ENCODE results near the gene AFDN. TPM values are rescaled to one million over a fixed set of nuclear protein-coding genes. Genes with fewer than 3 reads are reported as not detected.

The AFDN gene, protein sequence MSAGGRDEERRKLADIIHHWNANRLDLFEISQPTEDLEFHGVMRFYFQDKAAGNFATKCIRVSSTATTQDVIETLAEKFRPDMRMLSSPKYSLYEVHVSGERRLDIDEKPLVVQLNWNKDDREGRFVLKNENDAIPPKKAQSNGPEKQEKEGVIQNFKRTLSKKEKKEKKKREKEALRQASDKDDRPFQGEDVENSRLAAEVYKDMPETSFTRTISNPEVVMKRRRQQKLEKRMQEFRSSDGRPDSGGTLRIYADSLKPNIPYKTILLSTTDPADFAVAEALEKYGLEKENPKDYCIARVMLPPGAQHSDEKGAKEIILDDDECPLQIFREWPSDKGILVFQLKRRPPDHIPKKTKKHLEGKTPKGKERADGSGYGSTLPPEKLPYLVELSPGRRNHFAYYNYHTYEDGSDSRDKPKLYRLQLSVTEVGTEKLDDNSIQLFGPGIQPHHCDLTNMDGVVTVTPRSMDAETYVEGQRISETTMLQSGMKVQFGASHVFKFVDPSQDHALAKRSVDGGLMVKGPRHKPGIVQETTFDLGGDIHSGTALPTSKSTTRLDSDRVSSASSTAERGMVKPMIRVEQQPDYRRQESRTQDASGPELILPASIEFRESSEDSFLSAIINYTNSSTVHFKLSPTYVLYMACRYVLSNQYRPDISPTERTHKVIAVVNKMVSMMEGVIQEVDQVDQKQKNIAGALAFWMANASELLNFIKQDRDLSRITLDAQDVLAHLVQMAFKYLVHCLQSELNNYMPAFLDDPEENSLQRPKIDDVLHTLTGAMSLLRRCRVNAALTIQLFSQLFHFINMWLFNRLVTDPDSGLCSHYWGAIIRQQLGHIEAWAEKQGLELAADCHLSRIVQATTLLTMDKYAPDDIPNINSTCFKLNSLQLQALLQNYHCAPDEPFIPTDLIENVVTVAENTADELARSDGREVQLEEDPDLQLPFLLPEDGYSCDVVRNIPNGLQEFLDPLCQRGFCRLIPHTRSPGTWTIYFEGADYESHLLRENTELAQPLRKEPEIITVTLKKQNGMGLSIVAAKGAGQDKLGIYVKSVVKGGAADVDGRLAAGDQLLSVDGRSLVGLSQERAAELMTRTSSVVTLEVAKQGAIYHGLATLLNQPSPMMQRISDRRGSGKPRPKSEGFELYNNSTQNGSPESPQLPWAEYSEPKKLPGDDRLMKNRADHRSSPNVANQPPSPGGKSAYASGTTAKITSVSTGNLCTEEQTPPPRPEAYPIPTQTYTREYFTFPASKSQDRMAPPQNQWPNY (N-terminal part only)
- total RNA-seq (ENCODE audit: insufficient read depth, low replicate concordance) = 60.7 TPM

DNA sequence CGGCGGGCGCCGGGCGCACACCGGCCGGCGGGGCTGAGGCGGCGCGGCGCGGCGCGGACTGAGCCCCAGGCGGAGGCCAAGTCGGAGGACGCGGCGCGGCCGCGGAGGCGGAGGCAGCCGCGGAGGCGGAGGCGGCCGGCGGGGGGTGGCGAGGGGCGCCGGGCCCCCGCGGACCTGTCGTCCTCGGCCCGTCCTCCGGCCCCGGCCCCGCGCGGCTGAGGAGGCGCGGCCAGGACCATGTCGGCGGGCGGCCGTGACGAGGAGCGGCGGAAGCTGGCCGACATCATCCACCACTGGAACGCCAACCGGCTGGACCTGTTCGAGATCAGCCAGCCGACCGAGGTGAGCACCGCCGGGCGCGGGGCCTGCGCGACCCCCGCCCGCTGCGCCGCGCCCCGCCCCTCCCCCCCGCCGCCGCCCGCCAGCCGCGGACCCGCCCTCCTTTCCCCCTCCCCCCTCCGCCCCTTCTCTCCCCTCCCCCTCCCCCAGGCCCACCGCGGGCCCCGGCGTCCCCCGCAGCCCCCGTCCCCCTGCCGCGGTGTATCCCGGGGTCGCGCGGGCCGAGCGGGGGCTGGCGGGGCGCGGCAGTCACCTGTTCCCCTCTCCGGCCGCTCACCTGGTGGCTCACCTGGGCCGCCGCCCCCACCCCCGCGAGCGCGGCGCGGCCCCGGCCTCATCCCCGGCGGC is at the start of gene AFDN:
Gene AFDN (plus strand): TSS at position 16 of the 687 bp plus-strand sequence. CDS start 222 bp downstream, at position 238.
- DNase-seq (ENCODE audit: low spot score) = no peak

DNA sequence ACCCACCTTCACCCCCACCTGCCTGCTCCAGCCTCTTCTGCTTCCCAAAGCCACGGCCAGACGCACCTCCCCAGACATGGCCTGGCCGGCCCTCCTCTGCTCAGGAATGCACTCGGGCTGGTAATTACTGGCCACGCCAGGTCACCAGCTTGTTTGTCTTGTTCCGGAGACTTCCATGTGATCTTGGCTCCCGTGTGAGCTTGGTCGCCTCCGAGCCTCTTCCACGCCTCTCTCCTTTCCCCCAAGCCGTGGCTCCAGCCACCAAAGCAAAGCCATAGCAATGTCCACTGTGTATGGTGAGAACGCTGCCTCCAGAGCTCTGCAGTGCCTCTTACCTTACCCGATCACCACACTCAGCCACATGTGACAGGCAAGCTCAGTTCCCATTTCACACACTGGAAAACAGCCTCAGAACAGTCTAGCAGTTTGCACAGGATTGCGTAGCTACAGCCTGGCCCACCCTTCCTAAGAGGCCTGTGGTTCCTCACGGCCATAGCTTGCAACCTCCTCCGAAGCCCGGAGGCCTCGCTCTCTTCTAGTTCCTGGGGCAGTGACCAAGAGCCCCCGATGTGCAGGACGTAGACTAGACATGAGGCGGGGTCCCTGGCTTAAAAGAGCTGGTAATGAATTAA is 48.1 kb upstream of the AFDN start:
- no peak for DNase-seq (ENCODE audit: low spot score)

DNA sequence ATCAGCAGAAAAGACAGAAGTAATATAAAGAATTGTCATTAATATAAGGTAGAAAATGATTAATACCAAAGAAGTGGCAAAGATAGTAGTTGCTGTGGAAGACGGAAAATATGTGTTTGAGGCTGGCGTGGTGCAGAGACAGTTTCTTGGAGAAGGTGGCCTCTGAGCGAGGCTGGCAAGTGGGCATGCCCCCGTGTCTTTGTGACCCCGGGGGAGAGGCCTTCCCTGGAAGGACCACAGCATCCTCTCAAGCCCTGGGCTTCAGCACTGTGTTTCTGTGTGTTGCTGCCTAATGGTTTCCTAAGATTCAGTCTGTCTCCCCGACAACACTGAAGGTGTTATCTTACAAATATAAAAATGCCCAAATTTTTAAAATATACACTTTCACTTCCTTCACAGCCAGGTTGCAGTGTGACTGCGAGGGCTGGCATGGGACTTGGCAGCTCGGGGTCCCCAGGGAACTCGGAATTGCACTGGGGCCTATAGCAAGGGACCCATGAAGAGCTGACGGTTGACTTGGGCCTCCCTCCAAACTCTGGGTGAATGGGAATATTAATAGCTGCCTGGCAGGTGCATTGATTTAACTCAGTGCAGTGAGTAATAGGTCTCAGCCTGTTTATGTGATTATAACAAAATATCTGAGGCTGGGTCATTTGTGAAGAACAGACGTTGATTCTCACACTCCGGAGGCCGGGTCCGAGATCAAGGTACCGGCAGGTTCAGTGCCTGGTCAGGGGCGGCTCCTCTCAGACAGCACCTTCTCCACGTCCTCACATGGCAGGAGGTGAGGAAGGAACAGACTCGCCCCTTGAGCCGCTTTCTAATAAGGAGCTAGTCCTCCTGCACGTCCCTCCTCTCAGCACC is 47.4 kb upstream of the AFDN start:
- no peak for DNase-seq (ENCODE audit: low spot score)

DNA sequence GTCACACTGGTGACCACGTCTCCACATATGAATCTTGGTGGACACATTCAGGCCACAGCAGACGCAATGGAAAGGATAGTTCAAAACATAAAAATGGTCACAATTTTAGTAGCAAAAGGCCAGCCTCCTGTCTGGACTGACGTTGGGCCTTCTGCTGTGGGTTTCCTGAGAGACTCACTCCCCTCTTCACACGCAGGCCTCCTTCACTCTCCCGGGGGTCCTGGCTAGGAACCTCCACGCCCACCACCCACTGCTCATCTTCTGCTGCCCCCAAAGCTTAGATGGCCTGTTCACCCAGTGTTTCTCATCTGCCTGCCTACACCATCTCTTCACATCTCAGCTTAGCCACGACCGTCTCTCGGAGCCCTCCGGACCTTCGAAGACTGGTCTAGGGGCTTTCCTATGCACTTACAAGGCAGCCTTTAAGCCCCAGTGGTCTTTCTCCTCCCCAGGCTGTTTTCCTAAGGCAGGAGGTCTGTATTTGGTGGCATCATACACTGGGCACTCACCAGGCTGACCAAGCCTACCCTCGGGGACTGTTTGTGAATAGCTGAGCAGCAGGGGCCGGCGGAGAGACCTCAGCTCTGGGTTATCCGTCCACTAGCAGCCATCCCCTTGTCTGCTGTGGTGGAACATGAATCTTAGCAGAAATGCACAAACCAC is 46.6 kb upstream of the AFDN start:
- DNase-seq (ENCODE audit: low spot score) = no peak

DNA sequence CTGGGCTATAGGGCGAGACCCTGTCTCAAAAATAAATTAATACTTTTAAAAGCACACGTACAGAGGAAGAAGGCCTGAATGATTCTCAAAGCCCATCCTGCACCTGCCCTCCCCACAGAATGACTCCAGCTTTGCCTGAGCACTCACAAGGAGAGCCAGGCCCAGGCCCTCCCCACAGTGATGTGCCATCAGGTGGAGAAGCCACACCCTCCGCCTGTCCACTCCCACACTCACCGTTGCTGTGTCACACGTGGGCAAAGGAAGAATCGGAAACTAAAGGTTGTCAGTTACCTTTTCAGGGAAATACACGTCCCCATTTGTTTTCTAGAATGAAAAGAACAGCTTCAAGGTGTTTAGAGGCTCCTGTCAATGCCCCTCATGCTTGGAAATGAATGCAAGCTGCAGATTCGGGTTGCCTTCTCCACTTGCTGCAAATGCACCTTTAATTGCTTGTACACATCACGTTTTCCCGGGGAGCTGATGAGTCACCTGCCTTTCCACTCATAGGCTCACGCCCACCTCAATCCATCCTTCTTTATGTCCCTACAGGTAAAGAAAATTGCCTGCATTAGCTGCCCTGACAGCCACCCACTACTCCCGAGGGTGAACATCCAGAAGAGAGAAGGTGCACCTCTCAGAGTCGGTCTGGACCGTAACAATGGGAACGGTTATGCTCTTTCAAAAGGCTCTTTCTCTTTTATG is 45.5 kb upstream of the AFDN start:
- DNase-seq (ENCODE audit: low spot score) = no peak

DNA sequence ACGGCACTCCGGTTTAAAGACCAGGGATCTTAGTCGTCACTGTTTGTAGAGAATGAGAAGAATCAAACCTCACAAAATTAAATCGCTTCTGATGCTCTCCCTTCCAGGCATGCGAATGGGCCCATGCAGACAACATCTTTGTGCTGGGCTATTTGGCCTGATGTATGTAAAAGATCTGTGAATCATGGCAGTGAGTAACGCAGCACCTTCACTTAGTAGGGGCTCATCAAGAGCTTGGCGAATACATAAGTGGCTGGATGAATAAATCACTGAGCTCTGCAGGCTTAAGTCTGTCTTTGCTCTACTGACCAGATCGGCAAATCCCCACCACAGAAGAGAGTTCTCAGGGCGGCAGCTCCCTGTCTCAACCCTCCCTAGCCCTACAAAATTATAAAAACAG is 44.8 kb upstream of the AFDN start:
- DNase-seq (ENCODE audit: low spot score) = peak; percentile 22

DNA sequence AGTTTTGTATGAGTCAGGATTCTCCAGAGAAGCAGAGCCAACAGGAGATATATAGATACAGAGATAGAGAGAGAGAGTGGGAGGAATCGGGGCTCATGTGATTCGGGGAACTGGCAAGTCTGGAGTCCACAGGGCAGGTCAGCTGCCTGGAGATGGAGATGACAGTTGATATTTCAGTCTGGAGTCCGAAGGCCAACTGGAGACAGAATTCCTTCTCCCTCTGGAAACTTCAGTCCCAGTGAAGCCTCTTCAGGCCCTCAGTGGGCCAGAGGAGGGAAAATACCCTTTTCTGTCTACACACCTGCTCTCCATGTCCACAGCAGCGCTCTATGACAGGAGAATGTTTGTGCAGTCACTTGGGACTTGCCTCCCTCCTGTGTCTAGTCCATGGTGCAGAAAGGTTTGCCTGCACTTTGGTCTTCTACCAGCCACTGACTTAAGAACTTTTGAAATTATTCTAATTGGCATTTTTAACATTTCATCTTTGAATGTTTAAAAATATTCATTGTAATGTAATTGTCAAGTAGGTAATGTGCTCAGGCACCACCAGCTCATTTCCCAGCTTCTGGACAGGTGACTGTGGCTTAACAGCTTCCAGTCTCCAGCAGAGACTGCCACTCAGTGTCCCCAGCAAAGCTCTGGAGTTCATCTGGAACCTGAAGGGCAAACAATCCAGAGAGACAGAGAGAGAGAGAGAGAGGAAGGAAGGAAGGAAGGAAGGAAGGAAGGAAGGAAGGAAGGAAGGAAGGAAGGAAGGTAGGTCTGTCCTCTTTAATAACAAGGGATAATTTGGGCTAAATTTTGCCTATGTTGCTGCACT is 43.8 kb upstream of the AFDN start:
- no peak for DNase-seq (ENCODE audit: low spot score)

DNA sequence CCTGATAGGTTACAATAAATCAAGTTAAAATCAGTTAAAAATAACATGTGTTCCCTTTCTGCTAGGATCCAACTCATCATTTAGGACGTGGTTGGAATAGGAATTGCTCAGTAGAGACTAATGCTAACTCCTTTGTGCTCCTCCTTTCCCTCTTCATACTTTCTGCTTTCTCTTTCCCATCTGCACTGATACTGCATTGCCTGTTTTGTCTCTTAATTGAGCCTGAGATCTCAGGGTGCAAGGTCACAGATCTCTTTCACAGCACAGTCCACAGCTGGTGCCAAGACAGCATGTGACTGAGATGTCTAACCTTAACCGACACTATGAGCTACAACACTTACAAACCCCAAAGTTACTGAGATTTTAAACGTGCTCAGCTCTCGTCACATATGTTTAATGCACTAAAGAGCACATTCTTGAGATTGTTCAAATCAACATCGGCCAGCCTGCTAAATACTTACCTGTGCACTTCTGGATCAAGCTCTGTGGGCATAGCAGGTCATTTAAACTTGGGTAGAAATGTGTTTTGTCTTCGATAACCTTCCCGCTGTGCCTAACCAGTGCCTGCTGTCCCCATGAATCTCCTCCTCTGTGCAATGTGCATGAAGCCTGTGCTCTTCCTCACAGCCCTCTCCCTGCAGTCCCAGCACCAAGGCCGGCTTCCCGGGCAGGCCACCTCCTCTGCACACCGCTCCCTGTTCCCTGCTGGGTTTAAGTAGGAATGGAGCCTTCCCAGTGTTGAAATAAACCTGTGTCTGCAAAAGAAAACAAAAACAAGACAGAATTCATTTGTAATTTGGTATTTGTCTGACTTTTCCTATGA is 39.6 kb upstream of the AFDN start:
- peak; percentile 74 for DNase-seq (ENCODE audit: low spot score)

DNA sequence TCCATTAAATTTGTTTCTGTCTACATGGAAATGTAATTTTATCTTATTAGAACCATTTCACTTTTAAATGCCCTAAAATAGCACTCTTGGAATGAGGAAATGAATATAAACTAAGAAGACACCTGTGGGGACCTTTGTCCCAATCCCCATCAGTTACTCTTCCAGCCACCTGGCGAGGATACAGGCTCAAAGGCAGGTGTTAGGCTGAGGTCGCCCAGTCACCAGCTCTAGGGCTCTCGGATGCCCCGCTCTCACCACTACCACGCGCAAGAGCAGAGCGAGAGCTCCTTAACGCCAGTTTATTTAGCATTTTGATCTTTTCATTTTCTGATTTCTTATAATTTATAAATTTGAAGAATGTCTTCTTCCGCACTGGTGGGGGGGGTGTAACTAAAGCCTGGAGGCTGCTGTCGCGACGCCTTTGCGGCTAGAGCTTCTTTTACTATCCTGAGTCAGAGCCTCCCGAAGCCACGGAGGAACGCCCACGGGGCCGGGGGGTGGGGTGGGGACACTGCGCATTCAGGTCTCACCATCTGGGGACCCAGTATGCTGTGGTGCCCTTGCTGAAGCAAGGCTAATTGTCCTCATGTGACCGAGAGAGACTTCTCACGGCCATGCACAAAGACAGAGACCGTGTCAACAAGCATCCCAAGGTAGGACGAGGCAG is 38.7 kb upstream of the AFDN start:
- no peak for DNase-seq (ENCODE audit: low spot score)

DNA sequence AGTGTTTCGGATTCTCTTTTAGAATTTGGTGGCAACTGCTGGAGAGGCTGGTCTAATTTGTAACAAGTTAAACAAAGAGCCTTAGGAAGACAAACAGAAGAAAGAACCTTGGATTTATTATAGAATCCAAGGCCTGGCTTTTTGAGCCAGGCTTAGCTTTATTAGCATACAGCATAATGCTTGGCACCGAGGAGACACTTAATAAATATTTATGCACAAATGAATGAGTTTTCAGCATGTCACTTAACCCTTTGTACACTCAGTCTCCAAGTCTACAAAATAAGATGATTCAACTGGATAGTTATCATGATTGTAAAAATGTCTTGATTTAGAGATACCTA is 38.2 kb upstream of the AFDN start:
- DNase-seq (ENCODE audit: low spot score) = no peak

DNA sequence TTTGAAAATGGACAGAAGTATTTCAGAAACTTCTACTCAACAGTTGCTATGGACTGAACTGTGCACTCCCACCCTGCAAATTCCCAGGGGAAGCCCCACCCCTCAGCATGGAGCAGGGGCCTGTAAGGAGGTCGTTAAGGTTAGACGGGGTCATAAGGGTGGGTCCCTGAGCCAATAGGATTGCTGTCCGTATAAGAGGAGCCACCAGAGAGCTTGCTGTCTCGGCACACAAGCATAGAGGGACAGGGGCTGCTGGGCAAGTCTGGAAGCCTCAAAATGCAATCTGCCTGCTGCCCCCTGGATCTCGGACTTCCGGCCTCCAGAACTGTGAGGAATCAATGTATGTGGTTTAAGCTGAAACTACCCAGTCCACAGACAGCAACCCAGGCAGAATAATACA is 37.4 kb upstream of the AFDN start:
- DNase-seq (ENCODE audit: low spot score) = no peak

DNA sequence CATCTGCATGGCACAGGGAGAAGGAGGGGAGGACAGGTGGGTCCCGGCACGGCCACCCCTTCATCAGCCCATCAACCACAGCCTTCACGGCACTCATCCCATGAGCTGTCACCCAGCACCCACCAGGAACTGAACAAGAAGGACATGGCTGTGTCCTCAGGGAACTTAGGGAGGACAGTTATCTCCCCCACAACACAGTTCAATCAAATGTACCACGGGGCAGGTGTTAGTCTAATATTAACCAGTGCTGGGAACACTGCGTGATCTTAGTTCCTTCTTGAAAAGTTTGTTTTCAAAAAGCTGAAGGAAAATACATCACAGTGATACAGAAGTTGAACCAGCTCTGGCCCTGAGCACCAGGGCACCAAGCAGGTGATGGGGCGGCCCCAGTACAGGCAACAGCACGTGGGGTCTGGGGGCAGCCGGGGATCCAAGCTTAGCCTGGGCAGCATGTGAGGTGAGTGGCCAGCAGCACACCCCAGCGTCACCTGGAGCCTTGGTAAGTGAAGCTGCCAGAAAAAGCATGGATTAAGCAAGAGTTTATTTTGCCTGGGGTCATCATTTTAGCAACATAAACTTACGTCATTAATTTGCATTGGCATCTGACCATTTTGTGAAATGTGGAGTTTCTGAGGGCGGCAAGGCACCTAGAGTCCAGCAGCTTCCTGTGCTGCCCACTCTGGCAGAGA is 35.5 kb upstream of the AFDN start:
- no peak for DNase-seq (ENCODE audit: low spot score)

DNA sequence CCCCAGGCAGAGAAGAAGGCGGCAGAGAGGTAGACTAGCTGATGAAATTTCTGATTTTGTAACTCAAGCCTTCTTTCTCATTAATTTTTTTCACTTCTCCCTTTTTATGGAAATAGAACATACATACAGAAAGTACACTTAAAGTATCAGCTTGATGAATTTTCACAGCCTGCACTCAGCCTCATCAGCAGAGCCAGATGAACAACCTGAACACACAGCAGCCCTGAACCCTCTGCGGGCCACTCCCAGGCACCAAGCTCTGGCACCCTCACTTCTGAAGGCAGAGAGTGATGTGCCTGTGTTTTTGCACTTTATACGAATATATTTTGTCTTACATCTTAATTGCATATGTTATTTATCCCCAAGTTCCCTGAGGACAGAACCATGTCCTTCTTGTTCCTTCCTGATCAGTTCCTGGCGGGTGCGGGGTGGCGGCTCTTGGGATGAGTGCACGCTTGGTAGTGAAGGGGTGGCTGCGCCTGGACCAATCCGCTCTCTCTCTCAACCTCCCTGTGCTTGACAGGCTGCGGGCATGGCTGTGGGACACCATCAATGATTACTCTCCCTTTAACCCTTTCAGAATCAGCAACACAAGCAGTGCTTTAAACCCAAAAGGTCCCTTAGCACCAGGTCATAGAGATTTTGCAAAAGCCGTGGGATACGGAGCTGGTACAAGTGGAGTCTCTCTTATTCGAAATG is 34.8 kb upstream of the AFDN start:
- no peak for DNase-seq (ENCODE audit: low spot score)

DNA sequence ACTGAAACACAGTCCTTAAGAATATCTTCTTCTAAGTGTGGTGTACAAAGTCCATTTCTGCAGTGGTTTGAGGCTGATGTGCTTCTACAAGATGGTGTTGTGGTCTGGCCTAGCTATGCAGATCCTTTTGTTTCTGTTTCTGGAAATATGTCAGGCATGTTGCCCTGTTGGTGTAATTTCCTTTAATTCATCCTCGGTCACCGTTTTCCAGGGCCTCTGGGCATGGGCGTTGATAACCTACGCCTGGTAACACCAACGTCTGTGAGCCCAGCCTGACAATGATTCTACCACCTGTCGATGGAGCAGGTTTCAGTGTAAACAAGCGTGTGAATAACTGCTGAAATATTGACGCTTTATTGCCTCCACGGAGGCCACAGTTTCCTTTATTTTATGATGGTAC is 33.3 kb upstream of the AFDN start:
- no peak for DNase-seq (ENCODE audit: low spot score)
